ENCODE results near the gene FNDC10. TPM values are rescaled to one million over a fixed set of nuclear protein-coding genes. Genes with fewer than 3 reads are reported as not detected.

Gene FNDC10
- total RNA-seq, 1 donor from 2014 or later, result 11.9 TPM

DNA sequence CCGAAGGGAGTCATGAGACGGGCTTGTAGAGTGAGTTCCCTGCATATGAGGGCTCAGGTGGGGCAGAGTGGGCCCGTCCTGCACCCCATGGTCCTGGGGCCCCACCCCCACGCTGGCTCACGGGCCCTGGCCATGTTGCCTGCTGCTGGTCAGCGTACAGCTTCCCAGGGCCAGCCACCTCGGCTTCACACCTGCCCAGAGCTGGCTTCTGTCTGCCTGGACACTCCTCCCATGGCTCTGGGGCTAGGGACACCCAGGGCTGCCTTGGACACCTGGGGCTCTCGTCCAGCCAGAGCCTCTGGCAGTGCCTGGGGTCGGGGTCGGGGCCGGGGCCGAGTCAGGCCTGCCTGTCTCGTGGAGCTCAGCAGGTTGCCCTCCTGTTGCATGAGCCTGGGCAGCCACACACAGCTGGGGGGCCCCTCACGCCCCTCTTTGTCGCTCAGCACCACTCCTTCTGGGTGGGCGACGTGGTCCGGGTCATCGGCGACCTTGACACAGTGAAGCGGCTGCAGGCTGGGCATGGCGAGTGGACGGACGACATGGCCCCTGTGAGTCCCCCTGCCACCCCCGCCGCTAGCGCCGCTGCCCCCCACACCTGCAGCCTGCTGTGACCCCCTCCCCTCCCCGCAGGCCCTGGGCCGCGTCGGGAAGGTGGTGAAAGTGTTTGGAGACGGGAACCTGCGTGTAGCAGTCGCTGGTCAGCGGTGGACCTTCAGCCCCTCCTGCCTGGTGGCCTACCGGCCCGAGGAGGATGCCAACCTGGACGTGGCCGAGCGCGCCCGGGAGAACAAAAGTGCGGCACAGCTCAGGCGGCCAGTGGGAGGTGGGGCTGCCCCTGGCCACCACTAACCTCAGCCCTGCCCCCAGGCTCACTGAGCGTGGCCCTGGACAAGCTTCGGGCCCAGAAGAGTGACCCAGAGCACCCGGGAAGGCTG is 26.5 kb upstream of the FNDC10 start:
- H3K9me3 Mint-ChIP-seq (ENCODE audit: unreplicated experiment), result peaks cover 15% of the 10 kb centered on the region
- H3K36me3 Mint-ChIP-seq (ENCODE audit: unreplicated experiment), result no peaks in the 10 kb centered on the region
- peaks cover 22% of the 10 kb centered on the region for H3K27me3 Mint-ChIP-seq (ENCODE audit: unreplicated experiment)
- TF ChIP-seq, protein P1, sequence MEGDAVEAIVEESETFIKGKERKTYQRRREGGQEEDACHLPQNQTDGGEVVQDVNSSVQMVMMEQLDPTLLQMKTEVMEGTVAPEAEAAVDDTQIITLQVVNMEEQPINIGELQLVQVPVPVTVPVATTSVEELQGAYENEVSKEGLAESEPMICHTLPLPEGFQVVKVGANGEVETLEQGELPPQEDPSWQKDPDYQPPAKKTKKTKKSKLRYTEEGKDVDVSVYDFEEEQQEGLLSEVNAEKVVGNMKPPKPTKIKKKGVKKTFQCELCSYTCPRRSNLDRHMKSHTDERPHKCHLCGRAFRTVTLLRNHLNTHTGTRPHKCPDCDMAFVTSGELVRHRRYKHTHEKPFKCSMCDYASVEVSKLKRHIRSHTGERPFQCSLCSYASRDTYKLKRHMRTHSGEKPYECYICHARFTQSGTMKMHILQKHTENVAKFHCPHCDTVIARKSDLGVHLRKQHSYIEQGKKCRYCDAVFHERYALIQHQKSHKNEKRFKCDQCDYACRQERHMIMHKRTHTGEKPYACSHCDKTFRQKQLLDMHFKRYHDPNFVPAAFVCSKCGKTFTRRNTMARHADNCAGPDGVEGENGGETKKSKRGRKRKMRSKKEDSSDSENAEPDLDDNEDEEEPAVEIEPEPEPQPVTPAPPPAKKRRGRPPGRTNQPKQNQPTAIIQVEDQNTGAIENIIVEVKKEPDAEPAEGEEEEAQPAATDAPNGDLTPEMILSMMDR (IDR thresholded peaks at IDR 0.05; ENCODE audit: partially characterized antibody, unreplicated experiment), result no peak
- peaks cover 10% of the 10 kb centered on the region for H3K4me1 Mint-ChIP-seq (ENCODE audit: low read depth, unreplicated experiment)
- no peak overlapping the region for H3K27ac Mint-ChIP-seq (ENCODE audit: unreplicated experiment)
- DNase-seq, result no peak
- H3K4me3 Mint-ChIP-seq (ENCODE audit: unreplicated experiment), result no peak overlapping the region

DNA sequence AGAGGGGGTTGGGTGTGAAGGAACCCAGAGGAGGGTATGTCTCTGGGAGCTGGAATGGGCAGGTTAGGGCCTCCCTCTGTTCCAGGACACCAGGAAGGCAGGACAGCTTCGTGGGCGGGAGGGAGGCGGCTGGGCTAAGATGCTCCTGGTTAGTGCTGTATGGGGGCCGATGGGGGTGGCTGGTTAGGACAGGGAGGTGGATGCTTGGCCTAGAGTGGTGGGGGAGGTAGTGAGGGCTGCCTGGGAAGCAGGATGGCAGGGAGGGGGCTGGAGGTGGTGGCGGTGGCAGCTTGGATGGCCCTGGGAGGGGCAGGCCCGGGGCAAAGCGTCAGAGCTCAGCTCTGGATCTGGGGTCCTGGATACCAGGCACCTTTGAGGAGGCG is 25.9 kb upstream of the FNDC10 start:
- H3K9me3 Mint-ChIP-seq (ENCODE audit: unreplicated experiment), result peaks cover 15% of the 10 kb centered on the region
- H3K36me3 Mint-ChIP-seq (ENCODE audit: unreplicated experiment), result no peaks in the 10 kb centered on the region
- H3K27me3 Mint-ChIP-seq (ENCODE audit: unreplicated experiment), result peaks cover 22% of the 10 kb centered on the region
- TF ChIP-seq, protein P1 (IDR thresholded peaks at IDR 0.05; ENCODE audit: partially characterized antibody, unreplicated experiment), result no peak
- H3K4me3 Mint-ChIP-seq (ENCODE audit: unreplicated experiment), result no peak overlapping the region
- peaks cover 10% of the 10 kb centered on the region for H3K4me1 Mint-ChIP-seq (ENCODE audit: low read depth, unreplicated experiment)
- H3K27ac Mint-ChIP-seq (ENCODE audit: unreplicated experiment), result no peak overlapping the region
- no peak for DNase-seq

DNA sequence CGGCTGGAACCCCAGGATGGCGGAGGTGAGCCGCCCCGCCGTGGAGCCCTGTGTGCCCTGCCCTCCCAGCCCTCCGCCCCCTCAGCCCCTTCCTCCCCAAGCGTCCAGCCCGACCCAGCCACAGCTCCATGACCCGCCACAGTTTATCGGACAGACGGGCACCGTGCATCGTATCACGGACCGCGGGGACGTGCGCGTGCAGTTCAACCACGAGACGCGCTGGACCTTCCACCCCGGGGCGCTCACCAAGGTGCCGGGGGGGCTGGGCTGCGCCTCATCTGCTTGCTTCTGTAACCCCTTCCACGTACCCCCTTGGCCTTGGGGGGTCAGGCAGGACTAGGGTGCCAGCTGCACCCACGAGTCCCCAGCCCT is 25.5 kb upstream of the FNDC10 start:
- Mint-ChIP-seq H3K4me1 (ENCODE audit: low read depth, unreplicated experiment) (peaks cover 10% of the 10 kb centered on the region), H3K4me3 (ENCODE audit: unreplicated experiment) (no peak overlapping the region), H3K27me3 (ENCODE audit: unreplicated experiment) (peaks cover 21% of the 10 kb centered on the region), H3K27ac (ENCODE audit: unreplicated experiment) (no peak overlapping the region), H3K9me3 (ENCODE audit: unreplicated experiment) (peaks cover 15% of the 10 kb centered on the region), H3K36me3 (ENCODE audit: unreplicated experiment) (no peaks in the 10 kb centered on the region)
- TF ChIP-seq, protein P1 (IDR thresholded peaks at IDR 0.05; ENCODE audit: partially characterized antibody, unreplicated experiment), result no peak
- no peak for DNase-seq

DNA sequence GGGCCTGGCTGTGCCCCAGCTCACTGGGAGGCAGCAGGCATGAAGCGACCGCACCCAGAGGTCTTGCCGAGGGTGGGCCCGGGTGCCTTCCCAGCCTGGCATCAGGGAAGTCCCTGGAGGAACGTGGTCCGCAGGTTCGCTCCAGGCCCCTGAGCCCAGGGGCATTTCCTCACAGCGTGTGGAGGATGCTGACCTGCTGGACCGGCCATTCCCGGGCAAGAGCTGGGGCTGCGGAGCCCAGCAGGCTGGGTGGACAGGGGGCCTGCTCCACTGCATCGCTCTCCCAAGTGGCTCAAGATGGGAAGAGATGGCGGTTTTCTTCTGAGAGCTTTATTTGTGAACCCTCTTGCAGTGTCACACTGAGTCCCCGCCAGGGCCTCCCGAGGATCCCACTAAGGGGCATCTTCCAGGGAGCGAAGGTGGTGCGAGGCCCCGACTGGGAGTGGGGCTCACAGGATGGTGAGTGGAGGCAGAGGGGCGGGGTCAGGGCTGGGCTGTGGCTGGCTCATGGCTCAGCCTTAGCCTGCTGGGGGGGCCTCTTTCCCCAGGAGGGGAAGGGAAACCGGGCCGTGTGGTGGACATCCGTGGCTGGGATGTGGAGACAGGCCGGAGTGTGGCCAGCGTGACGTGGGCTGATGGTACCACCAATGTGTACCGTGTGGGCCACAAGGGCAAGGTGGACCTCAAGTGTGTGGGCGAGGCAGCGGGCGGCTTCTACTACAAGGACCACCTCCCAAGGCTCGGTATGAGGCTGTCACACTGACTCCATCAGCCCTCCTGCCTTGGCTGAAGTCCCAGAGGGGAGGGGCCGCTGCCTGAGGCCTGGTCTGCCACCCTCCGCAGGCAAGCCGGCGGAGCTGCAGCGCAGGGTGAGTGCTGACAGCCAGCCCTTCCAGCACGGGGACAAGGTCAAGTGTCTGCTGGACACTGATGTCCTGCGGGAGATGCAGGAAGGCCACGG is 24.8 kb upstream of the FNDC10 start:
- no peak overlapping the region for H3K4me3 Mint-ChIP-seq (ENCODE audit: unreplicated experiment)
- TF ChIP-seq, protein P1 (IDR thresholded peaks at IDR 0.05; ENCODE audit: partially characterized antibody, unreplicated experiment), result no peak
- H3K27ac Mint-ChIP-seq (ENCODE audit: unreplicated experiment), result peak overlapping the region; percentile 62
- H3K36me3 Mint-ChIP-seq (ENCODE audit: unreplicated experiment), result no peaks in the 10 kb centered on the region
- DNase-seq, result peak; percentile 65
- peaks cover 10% of the 10 kb centered on the region for H3K4me1 Mint-ChIP-seq (ENCODE audit: low read depth, unreplicated experiment)
- H3K27me3 Mint-ChIP-seq (ENCODE audit: unreplicated experiment), result peaks cover 20% of the 10 kb centered on the region
- H3K9me3 Mint-ChIP-seq (ENCODE audit: unreplicated experiment), result peaks cover 14% of the 10 kb centered on the region

All from glutamatergic neuron (in vitro differentiated cells).